Activated CD4-positive, alpha-beta T cell treated with anti-CD3 and anti-CD28 coated beads, Interleukin-2, amount 10 ng/mL, durations not matched to agents 7 days and 5 days (primary cell): ENCODE results near the gene FAM98A. TPM values are rescaled to one million over a fixed set of nuclear protein-coding genes. Genes with fewer than 3 reads are reported as not detected.
A peak's percentile ranks its signal among the peaks of the same experiment; 100 is the strongest.

Experiments used
- CTCF ChIA-PET: fragments of 350-600 bp; sonication (Branson Sonifier 250); formaldehyde crosslinking; loops from one replicate; lab custom pipeline; 2021; ENCODE audit warnings: antibody characterized with exemption; lab: Charles Lee
- POLR2A ChIA-PET: fragments of 350-600 bp; sonication (Branson Sonifier 250); formaldehyde crosslinking; loops from one replicate; lab custom pipeline; 2021; ENCODE audit warnings: antibody characterized with exemption; lab: Charles Lee
- DNase-seq: peaks from one replicate; pipeline ENCODE4 v3.0.0-alpha.2; 2020
- H3K27ac Mint-ChIP-seq: one replicate; pipeline ENCODE4 v1.8.0; 2021; ENCODE audit warnings: mild to moderate bottlenecking, moderate library complexity, mixed read lengths
- H3K27me3 Mint-ChIP-seq: one replicate; pipeline ENCODE4 v1.8.0; 2021; ENCODE audit warnings: mixed read lengths
- H3K36me3 Mint-ChIP-seq: one replicate; pipeline ENCODE4 v1.8.0; 2021; ENCODE audit warnings: low read depth, mixed read lengths
- H3K4me1 Mint-ChIP-seq: one replicate; pipeline ENCODE4 v1.8.0; 2021; ENCODE audit warnings: mixed read lengths
- H3K4me3 Mint-ChIP-seq: one replicate; pipeline ENCODE4 v1.8.0; 2021; ENCODE audit warnings: mild to moderate bottlenecking, moderate library complexity, mixed read lengths
- H3K9me3 Mint-ChIP-seq: one replicate; pipeline ENCODE4 v1.8.0; 2021; ENCODE audit warnings: mixed read lengths
- total RNA-seq, 2 experiments: library from RNA; stranded (reverse); gene quantifications; one replicate each; pipeline ENCODE4 v1.2.3, GENCODE V29; 2021

FAM98A gene
- total RNA-seq, result 10 to 100 TPM; 30.1 to 33.7 TPM

DNA sequence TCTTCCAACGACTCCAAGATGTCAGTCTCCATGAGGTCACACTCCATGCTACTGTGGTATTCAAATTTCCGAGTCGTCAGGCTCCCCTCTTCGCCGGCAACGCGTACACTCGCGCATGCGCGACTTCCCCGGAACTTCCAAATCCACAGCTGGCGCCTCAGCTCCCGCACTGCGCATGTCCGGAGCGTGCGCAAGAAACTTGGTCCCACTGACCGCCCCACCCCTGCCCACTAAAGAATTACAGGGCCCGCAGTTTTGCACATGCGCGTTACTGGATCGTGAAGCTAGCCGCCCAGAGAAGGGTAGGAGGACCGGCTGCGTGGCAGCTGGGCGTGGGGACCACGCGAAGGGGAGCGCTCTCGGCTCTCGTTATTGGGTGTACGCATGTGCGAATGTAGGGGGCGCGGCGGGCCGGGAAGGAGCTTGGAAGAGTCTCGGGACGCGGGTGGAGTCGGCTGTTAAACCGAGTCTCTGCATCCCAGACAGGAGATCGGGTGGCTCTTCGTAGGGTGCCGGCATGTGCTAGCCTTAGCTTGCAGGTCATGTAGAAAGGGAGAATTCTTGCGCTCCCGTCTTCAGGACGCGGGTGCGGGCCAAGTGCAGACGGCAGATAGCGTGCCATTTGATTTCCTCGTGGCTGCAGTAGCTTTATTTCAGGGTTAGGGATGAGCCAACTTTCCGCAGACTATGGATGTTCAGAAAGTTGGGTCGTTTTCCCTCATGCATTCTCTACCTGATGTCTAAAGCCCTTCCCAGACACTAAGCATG lies at the start of gene FAM98A:
Gene FAM98A (minus strand): TSS at position 125 of the 768 bp plus-strand sequence. CDS start 78 bp downstream, at position 47.
- peak within 1 kb of the TSS; percentile 96 for H3K27ac Mint-ChIP-seq
- peaks cover 33% of the 10 kb centered on the region for H3K4me1 Mint-ChIP-seq
- no peaks in the 10 kb centered on the region for H3K27me3 Mint-ChIP-seq
- H3K4me3 Mint-ChIP-seq, result peak within 1 kb of the TSS; percentile 99
- no peaks in the 10 kb centered on the region for H3K9me3 Mint-ChIP-seq
- peaks cover 9% of the 10 kb centered on the region for H3K36me3 Mint-ChIP-seq
- ChIA-PET POLR2A (no interaction called here), CTCF (interaction anchor here (0.6 to 1.4 kb wide), 6 partner anchors 11 to 653 kb away, joined by 3 to 5 read pairs (median 4); partner anchors contain the start of genes LTBP1 and RASGRP3)
- peak; percentile 99 for DNase-seq

- no peak for DNase-seq
- Mint-ChIP-seq H3K36me3 (no peaks in the 10 kb centered on the region), H3K27me3 (peaks cover 6% of the 10 kb centered on the region), H3K9me3 (no peaks in the 10 kb centered on the region), H3K27ac (no peak overlapping the region), H3K4me3 (no peak overlapping the region), H3K4me1 (no peaks in the 10 kb centered on the region)
- CTCF ChIA-PET, result no interaction called here
- POLR2A ChIA-PET, result no interaction called here
Measured at GRCh38 chr2:33645861-33646260, 46.8 kb upstream of the FAM98A start.

GRCh38 chr2:33644215-33644614 lies 45.1 kb upstream of the FAM98A start:
- ChIA-PET POLR2A (no interaction called here), CTCF (no interaction called here)
- DNase-seq, result no peak
- H3K27ac Mint-ChIP-seq, result no peak overlapping the region
- H3K9me3 Mint-ChIP-seq, result no peaks in the 10 kb centered on the region
- H3K4me3 Mint-ChIP-seq, result no peak overlapping the region
- H3K27me3 Mint-ChIP-seq, result peaks cover 4% of the 10 kb centered on the region
- no peaks in the 10 kb centered on the region for H3K4me1 Mint-ChIP-seq
- no peaks in the 10 kb centered on the region for H3K36me3 Mint-ChIP-seq

- CTCF ChIA-PET, result interaction anchor here (1.7 kb wide), 1 partner anchor 17 kb away, joined by 4 read pairs; no protein-coding TSS in a partner anchor
Measured at GRCh38 chr2:33636001-33636400, 36.9 kb upstream of the FAM98A start.

GRCh38 chr2:33634261-33634910 lies 35.3 kb upstream of the FAM98A start:
- POLR2A ChIA-PET, result no interaction called here
- Mint-ChIP-seq H3K4me3 (no peak overlapping the region), H3K9me3 (no peaks in the 10 kb centered on the region), H3K27me3 (no peaks in the 10 kb centered on the region), H3K36me3 (no peaks in the 10 kb centered on the region), H3K4me1 (no peaks in the 10 kb centered on the region), H3K27ac (no peak overlapping the region)
- CTCF ChIA-PET, result interaction anchor here (0.6 kb wide), 1 partner anchor 1196 kb away, joined by 3 read pairs; no protein-coding TSS in a partner anchor
- no peak for DNase-seq

More at GRCh38 chr2:33636001-33636400, 36.9 kb upstream of the FAM98A start:
- Mint-ChIP-seq H3K4me1 (no peaks in the 10 kb centered on the region), H3K27ac (no peak overlapping the region), H3K9me3 (no peaks in the 10 kb centered on the region), H3K36me3 (no peaks in the 10 kb centered on the region), H3K4me3 (no peak overlapping the region), H3K27me3 (no peaks in the 10 kb centered on the region)
- POLR2A ChIA-PET, result interaction anchor here (0.6 kb wide), 2 partner anchors 11 to 17 kb away, joined by 3 to 5 read pairs; no protein-coding TSS in a partner anchor
- DNase-seq, result no peak

GRCh38 chr2:33633315-33633714 lies 34.2 kb upstream of the FAM98A start:
- no peak overlapping the region for H3K4me3 Mint-ChIP-seq
- CTCF ChIA-PET, result no interaction called here
- DNase-seq, result no peak
- H3K9me3 Mint-ChIP-seq, result no peaks in the 10 kb centered on the region
- no peaks in the 10 kb centered on the region for H3K4me1 Mint-ChIP-seq
- no peaks in the 10 kb centered on the region for H3K27me3 Mint-ChIP-seq
- H3K36me3 Mint-ChIP-seq, result no peaks in the 10 kb centered on the region
- no peak overlapping the region for H3K27ac Mint-ChIP-seq
- POLR2A ChIA-PET, result no interaction called here

- ChIA-PET POLR2A (no interaction called here), CTCF (no interaction called here)
- no peak overlapping the region for H3K27ac Mint-ChIP-seq
- no peak overlapping the region for H3K4me3 Mint-ChIP-seq
- no peaks in the 10 kb centered on the region for H3K4me1 Mint-ChIP-seq
- H3K27me3 Mint-ChIP-seq, result no peaks in the 10 kb centered on the region
- H3K36me3 Mint-ChIP-seq, result no peaks in the 10 kb centered on the region
- no peak for DNase-seq
- no peaks in the 10 kb centered on the region for H3K9me3 Mint-ChIP-seq
Measured at GRCh38 chr2:33632831-33633230, 33.7 kb upstream of the FAM98A start.

DNA sequence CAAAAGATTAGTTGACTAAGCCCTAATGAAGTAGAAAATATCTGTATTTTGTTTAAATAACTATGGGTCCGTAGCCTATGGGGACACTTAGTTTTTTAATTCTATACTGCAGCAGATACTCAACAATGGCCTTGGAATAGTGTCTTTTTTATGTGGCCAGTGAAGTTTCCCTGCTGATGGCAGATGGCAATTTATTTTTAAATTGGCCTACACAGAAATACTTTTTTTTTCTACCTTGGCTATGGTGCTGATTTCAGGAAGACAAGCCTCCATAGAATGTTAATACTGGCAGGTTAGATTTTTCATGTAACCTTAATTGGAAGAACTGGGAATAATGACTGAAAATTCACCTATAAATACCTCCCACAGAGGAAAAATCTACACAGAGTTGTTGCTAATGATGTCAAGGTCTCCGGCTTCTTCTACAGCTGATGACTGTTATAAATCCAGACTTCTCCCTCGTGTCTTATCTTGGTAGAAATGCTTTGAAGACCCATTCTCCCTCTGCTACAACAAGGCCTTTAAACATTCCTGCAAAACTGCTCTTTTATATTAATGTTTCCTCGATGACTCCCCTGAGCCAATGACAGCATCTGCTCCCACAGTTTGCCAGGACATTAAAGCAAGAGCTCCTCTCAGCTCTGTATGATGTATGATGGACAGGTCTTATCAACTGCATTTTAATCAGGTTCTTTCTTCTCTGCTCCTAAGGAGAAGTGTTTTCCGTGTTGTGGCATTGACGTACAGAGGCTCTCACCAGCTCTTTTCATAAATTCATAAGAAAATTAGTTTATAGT lies 29.1 kb upstream of the FAM98A start:
- no peaks in the 10 kb centered on the region for H3K4me1 Mint-ChIP-seq
- H3K9me3 Mint-ChIP-seq, result no peaks in the 10 kb centered on the region
- H3K4me3 Mint-ChIP-seq, result no peak overlapping the region
- no peaks in the 10 kb centered on the region for H3K36me3 Mint-ChIP-seq
- ChIA-PET POLR2A (no interaction called here), CTCF (no interaction called here)
- no peaks in the 10 kb centered on the region for H3K27me3 Mint-ChIP-seq
- DNase-seq, result no peak
- no peak overlapping the region for H3K27ac Mint-ChIP-seq

GRCh38 chr2:33619028-33619427 lies 19.9 kb upstream of the FAM98A start:
- Mint-ChIP-seq H3K9me3 (peaks cover 28% of the 10 kb centered on the region), H3K4me1 (no peaks in the 10 kb centered on the region), H3K27me3 (no peaks in the 10 kb centered on the region), H3K27ac (no peak overlapping the region), H3K4me3 (no peak overlapping the region), H3K36me3 (peaks cover 3% of the 10 kb centered on the region)
- no peak for DNase-seq
- ChIA-PET CTCF (no interaction called here), POLR2A (no interaction called here)

- no peak for DNase-seq
Measured at GRCh38 chr2:33617989-33618388, 18.9 kb upstream of the FAM98A start.

DNA sequence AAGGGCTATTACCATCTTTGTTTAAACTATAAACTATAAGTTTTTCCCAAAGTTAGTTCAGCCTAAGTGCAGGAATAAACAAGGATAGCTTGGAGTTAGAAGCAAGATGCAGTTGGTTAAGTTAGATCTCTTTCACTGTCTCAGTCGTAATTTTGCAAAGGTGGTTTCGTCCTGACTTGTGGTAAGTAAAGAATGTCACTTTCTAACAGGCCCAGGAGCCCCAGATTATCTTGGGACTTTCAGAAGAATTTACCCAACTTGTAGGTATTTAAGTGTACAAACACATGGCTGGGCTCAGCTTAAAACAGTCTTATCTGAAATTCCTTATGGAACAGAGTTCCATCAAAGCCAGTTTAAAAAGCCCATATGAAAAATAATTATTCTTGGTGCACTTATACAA lies 18.3 kb upstream of the FAM98A start:
- no peaks in the 10 kb centered on the region for H3K27me3 Mint-ChIP-seq
- no peak overlapping the region for H3K4me3 Mint-ChIP-seq
- peaks cover 28% of the 10 kb centered on the region for H3K9me3 Mint-ChIP-seq
- ChIA-PET CTCF (no interaction called here), POLR2A (no interaction called here)
- no peak overlapping the region for H3K27ac Mint-ChIP-seq
- H3K36me3 Mint-ChIP-seq, result peaks cover 3% of the 10 kb centered on the region
- no peaks in the 10 kb centered on the region for H3K4me1 Mint-ChIP-seq
- DNase-seq, result no peak

More at GRCh38 chr2:33617989-33618388, 18.9 kb upstream of the FAM98A start:
- Mint-ChIP-seq H3K4me3 (no peak overlapping the region), H3K27me3 (no peaks in the 10 kb centered on the region), H3K4me1 (no peaks in the 10 kb centered on the region), H3K36me3 (peaks cover 3% of the 10 kb centered on the region), H3K9me3 (peaks cover 28% of the 10 kb centered on the region), H3K27ac (no peak overlapping the region)
- ChIA-PET POLR2A (no interaction called here), CTCF (no interaction called here)

GRCh38 chr2:33616873-33617272 lies 17.8 kb upstream of the FAM98A start:
- ChIA-PET CTCF (no interaction called here), POLR2A (no interaction called here)
- Mint-ChIP-seq H3K27ac (no peak overlapping the region), H3K36me3 (peaks cover 3% of the 10 kb centered on the region), H3K4me3 (no peak overlapping the region), H3K4me1 (no peaks in the 10 kb centered on the region), H3K27me3 (no peaks in the 10 kb centered on the region), H3K9me3 (peaks cover 28% of the 10 kb centered on the region)
- no peak for DNase-seq

DNA sequence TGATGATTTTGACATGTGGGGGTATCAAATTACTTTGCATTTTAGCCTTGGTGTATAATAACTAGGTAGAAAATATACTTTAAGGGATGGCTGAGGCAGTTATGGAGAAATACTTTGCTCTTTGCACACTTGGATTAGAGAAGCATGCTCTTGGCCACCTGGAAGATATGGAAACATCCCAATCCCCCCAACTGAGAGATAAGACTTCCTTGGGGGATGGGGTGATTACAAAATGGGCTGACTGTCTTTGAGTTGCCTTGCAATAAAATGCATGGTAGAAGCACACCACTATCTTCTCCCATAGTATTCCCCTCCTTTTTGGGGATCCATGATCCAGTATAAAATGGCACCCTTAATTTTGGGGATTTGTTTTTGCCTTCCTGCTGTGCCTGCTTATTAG lies 15.1 kb upstream of the FAM98A start:
- DNase-seq, result no peak
- H3K27ac Mint-ChIP-seq, result no peak overlapping the region
- H3K36me3 Mint-ChIP-seq, result peaks cover 3% of the 10 kb centered on the region
- POLR2A ChIA-PET, result no interaction called here
- no peak overlapping the region for H3K4me3 Mint-ChIP-seq
- no peaks in the 10 kb centered on the region for H3K27me3 Mint-ChIP-seq
- no peaks in the 10 kb centered on the region for H3K4me1 Mint-ChIP-seq
- peaks cover 22% of the 10 kb centered on the region for H3K9me3 Mint-ChIP-seq
- CTCF ChIA-PET, result no interaction called here
